ENCODE data around the gene NAPA.

The NAPA gene

GRCh38 chr19:47549261-47549862 is 34.5 kb upstream of the NAPA start:
- H3K9me3 ChIP-seq: no peaks in the 10 kb centered on the region
- H3K4me1 ChIP-seq (ENCODE audit: control insufficient read depth in 1 of 2, insufficient read depth in 1 of 2, low read depth in 1 of 2, low read length in 1 of 2): no peaks in the 10 kb centered on the region
- H3K27me3 ChIP-seq: peaks cover 46% of the 10 kb centered on the region
- no peaks in the 10 kb centered on the region for H3K36me3 ChIP-seq
- no peak for TF ChIP-seq CTCF (IDR thresholded peaks at IDR 0.05)
- H3K27ac ChIP-seq: no peak overlapping the region
- H3K4me3 ChIP-seq (ENCODE audit: low read depth in 1 of 2, low read length in 1 of 2): no peak overlapping the region

GRCh38 chr19:47547199-47547598 is 32.3 kb upstream of the NAPA start:
- no peak for TF ChIP-seq CTCF (IDR thresholded peaks at IDR 0.05)
- Histone ChIP-seq H3K4me3 (ENCODE audit: low read depth in 1 of 2, low read length in 1 of 2) (no peak overlapping the region), H3K27me3 (peaks cover 65% of the 10 kb centered on the region), H3K4me1 (ENCODE audit: control insufficient read depth in 1 of 2, insufficient read depth in 1 of 2, low read depth in 1 of 2, low read length in 1 of 2) (no peaks in the 10 kb centered on the region), H3K27ac (no peak overlapping the region), H3K9me3 (no peaks in the 10 kb centered on the region), H3K36me3 (no peaks in the 10 kb centered on the region)

GRCh38 chr19:47545061-47545948 is 30.4 kb upstream of the NAPA start:
- Histone ChIP-seq H3K27ac (no peak overlapping the region), H3K9me3 (no peaks in the 10 kb centered on the region), H3K4me3 (ENCODE audit: low read depth in 1 of 2, low read length in 1 of 2) (no peak overlapping the region), H3K36me3 (no peaks in the 10 kb centered on the region), H3K27me3 (peaks cover 73% of the 10 kb centered on the region), H3K4me1 (ENCODE audit: control insufficient read depth in 1 of 2, insufficient read depth in 1 of 2, low read depth in 1 of 2, low read length in 1 of 2) (no peaks in the 10 kb centered on the region)
- TF ChIP-seq CTCF (IDR thresholded peaks at IDR 0.05): no peak

- no peak for TF ChIP-seq CTCF (IDR thresholded peaks at IDR 0.05)
- Histone ChIP-seq H3K4me3 (ENCODE audit: low read depth in 1 of 2, low read length in 1 of 2) (no peak overlapping the region), H3K4me1 (ENCODE audit: control insufficient read depth in 1 of 2, insufficient read depth in 1 of 2, low read depth in 1 of 2, low read length in 1 of 2) (no peaks in the 10 kb centered on the region), H3K9me3 (no peaks in the 10 kb centered on the region), H3K36me3 (no peaks in the 10 kb centered on the region), H3K27ac (no peak overlapping the region), H3K27me3 (peaks cover 71% of the 10 kb centered on the region)
Measured at GRCh38 chr19:47544476-47544875, 29.6 kb upstream of the NAPA start.

GRCh38 chr19:47544075-47544474 is 29.2 kb upstream of the NAPA start:
- H3K4me1 ChIP-seq (ENCODE audit: control insufficient read depth in 1 of 2, insufficient read depth in 1 of 2, low read depth in 1 of 2, low read length in 1 of 2): no peaks in the 10 kb centered on the region
- peaks cover 67% of the 10 kb centered on the region for H3K27me3 ChIP-seq
- TF ChIP-seq CTCF (IDR thresholded peaks at IDR 0.05): no peak
- no peak overlapping the region for H3K27ac ChIP-seq
- H3K9me3 ChIP-seq: no peaks in the 10 kb centered on the region
- no peak overlapping the region for H3K4me3 ChIP-seq (ENCODE audit: low read depth in 1 of 2, low read length in 1 of 2)
- no peaks in the 10 kb centered on the region for H3K36me3 ChIP-seq

Data from neutrophil (primary cell).